ENCODE measurements around the gene KDM3B.

- TF ChIP-seq CTCF (IDR thresholded peaks at IDR 0.05; ENCODE audit: low read depth, low read length, poor library complexity, severe bottlenecking) (no peak), EZH2phosphoT487 (IDR thresholded peaks at IDR 0.05; ENCODE audit: borderline replicate concordance, low read length) (no peak)
Measured at GRCh38 chr5:138441221-138441620, 88.7 kb downstream of the KDM3B start.
